Ecto neural progenitor cell (in vitro differentiated cells): ENCODE data around the gene NIM1K.
A peak's percentile ranks its signal among the peaks of the same experiment; 100 is the strongest.
"Not testable (repeated sequence)": the region's sequence is repeated elsewhere in the genome, so short reads cannot be mapped to it uniquely, and the experiment has no call there.

ENCODE experiments used
- DNase-seq: peaks from one replicate; pipeline ENCODE4 v3.0.0-alpha.2; 2018; ENCODE audit warnings: low spot score

NIM1K gene

DNA sequence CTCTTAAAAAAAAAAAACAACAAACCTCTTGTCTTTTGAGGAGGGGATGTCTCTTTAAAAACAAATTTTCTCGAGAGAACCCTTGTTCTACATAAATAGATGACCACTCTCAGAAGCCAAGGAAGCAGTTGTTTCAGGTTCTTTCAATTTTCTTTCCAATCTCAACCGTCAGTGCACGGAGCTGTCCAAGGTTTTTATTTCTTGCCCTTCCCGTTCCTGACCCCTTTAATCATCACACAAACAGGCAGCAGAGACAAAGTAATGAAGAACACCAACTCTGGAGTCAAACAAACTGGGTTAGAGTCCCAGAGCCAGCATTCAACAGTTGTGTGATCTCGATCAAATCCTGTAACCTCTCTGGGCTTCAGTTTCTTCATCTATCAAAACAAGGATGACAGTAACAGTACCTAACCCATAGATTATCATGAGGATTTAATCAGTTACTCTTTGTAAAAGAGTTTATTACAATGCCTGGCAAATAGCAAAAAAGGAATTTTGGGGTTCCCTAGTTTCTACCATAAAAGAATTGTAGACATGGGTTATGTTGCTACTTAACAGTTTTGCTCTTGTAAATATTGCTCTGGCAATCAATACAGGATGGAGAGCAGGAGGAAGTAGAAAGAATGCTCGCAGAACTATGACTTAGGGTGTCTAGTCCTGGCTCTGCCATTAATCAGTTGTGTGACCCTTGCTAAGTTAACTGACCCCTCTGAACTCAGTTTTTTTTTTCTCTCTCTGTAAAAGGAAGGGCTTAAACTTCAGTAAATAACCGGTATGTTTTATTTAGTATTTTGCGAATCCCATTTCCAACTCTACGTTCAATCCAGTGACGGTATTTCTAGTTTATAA lies 1.0 kb upstream of the NIM1K start:
- no peak for DNase-seq

DNA sequence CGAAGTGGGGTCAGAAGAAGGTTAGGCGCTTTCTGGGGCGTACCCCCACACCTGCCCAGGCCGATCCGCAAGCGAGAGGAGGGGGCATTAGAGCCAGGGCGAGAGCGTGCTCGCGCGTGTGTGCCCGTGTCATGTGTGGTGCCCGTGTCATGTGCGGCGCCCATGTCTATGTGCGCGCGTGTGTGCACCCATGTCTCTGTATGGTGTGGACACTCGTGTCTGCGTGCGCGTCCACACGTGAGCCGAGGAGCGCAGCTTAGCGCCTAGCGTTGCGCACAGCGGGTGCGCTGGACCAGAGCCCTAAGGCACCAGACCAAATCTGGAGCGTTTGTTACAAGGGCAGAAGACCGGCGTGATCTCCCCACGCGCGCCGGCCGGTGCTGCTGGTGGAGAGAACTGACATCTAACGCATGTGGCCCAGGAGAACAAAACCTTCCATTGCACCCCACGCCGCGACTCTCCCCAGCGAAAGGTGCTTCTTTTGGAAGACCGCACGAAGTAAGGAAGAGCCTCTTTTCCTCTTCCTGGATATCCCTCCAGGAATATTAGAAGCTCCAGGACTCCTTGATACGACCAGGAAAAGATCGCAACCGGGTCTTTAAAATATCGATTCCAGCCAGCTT lies 644 bp downstream of the NIM1K start:
- peak; percentile 53 for DNase-seq

GRCh38 chr5:43193181-43193893 lies 1.3 kb downstream of the NIM1K start:
- no peak for DNase-seq

DNA sequence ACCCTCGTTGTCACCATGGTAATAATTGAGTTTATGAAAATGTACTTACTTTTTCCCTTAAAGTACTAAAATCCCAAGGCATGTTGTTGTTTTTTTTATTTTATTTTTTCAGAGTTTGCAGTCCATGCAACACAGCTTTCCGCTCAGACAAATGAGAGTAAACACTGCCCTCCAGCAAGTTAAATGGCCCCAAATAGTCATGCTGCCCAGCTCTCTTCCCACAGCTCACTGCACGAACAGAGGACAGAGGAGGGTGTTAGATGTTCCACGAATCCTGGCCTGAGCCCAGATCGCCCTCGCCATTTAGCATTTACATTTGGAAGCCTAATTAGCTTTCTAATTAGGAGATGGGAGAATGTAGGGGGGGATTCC lies 1.9 kb downstream of the NIM1K start:
- no peak for DNase-seq

DNA sequence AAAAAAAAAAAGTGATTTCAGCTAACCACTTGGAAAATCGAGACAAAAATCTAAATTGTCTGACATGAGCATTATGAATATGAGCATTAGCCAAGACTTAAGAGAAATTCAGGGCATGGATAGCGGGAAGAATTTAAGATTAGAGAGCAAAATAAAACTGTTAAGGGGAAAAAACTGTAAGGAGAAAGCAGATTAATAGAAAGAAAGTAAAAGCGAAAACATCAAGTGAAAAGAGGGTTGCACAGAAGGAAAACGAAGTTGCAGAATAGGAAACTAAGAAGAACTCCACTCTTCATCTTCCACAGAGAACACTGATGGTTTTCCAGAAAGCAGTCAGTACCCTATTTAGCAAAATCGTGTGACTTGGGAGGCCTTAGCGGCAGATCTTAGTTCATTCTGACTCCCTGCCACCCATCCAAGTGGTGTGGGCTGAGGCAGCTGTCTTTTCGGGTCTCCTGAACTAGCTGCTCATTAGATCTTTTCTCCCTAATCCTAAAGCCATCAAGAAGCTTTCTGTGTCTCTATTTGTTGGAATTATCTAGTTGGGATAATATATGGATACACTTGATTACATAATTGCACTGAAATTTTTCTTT lies 3.7 kb downstream of the NIM1K start:
- no peak for DNase-seq

- no peak for DNase-seq
Observed at GRCh38 chr5:43197535-43197934, 5.5 kb downstream of the NIM1K start.

DNA sequence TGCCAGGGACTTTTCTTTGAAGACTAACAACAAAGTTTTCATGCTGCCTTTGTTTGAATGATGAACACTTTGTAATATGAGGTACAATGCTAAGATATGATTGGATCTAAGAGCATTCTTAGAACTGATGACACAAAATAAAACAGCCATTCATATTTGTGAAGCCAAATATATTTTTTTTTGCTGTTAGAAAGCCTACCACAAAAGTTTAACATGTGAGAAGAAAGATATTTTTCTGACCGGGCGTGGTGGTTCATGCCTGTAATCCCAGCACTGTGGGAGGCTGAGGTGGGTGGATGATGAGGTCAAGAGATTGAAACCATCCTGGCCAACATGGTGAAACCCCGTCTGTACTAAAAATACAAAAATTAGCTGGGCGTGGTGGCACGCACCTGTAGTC lies 9.4 kb downstream of the NIM1K start:
- not testable (repeated sequence) for DNase-seq

- no peak for DNase-seq
Observed at GRCh38 chr5:43202380-43202779, 10.4 kb downstream of the NIM1K start.

GRCh38 chr5:43203373-43203772 lies 11.3 kb downstream of the NIM1K start:
- DNase-seq = no peak

GRCh38 chr5:43204958-43205357 lies 12.9 kb downstream of the NIM1K start:
- no peak for DNase-seq

- no peak for DNase-seq
Observed at GRCh38 chr5:43207601-43208000, 15.6 kb downstream of the NIM1K start.

DNA sequence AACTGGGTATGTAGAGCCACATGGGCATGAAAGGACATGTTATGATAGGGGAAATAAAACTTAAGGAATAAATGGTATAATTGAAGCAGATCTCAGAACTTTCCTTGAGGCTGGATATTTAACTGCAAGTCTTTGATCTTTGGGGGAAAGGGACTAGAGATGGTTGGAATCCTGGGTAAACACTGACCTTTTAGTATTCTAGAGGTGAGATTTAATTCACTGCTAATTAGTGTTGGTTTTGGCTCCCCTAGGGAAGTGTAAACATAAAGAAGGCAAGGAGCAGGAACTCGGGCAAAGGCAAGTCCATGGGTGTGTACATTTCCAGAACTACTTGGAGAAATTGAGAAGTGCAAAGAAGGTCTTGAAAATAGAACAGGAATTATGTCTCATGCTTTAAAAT lies 16.6 kb downstream of the NIM1K start:
- DNase-seq = no peak

DNA sequence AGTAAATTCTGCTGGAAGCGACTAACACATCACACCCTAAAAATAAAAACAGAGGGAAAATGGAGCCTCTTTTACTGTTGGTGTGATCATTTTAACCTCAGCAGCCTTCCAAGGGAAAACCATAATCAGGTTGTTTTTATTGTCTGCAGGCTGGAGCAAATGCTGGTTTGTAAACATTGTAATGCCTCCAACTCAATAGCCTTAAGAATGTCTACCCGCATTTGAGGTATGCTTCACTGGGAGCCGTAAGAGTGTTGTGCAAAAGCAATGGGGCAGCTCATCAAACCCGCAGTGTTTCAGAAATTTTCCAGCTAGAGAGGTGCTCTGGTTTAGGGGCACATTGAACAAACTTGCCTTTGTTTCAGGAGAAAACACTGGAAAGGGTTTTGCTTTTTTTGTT lies 17.0 kb downstream of the NIM1K start:
- DNase-seq = no peak

GRCh38 chr5:43209833-43210232 lies 17.8 kb downstream of the NIM1K start:
- DNase-seq = no peak

DNA sequence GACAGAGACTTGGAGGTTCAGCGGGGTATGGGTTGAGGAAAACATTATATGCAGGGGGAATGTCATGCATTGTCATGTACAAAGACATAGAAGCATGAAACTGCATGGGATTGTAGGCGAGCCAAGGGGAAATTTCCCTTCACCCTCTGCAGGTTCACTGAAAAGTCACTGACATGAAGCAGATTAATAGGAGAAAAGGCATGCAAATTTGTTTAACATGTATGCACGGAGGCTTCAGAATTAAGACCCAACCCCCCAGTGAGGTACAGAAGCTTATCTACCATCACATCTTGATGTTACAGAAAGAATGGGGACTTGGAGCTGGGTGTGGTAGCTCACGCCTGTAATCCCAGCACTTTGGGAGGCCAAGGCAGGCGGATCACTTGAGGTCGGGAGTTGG lies 18.5 kb downstream of the NIM1K start:
- no peak for DNase-seq

- DNase-seq = no peak
Observed at GRCh38 chr5:43213951-43214350, 21.9 kb downstream of the NIM1K start.

- no peak for DNase-seq
Observed at GRCh38 chr5:43215073-43215631, 23.1 kb downstream of the NIM1K start.

DNA sequence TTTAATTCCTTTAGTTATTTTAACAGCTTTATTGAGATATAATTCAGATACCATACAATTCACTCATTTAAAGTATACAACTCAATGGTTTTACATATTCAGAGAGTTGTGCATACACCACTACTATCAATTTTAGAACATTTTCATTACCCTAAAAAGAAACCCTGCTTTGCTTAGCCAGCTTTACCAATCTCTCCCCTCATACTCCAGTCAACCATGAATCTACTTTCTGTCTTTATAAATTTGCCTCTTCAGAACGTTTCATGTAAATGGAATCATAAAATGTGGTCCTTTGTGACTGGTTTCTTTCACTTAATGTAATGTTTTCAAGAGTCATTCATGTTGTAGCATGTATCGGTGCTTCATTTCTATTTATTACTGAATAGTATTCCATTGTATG lies 24.9 kb downstream of the NIM1K start:
- DNase-seq = no peak

- DNase-seq = no peak
Observed at GRCh38 chr5:43219120-43219519, 27.1 kb downstream of the NIM1K start.

DNA sequence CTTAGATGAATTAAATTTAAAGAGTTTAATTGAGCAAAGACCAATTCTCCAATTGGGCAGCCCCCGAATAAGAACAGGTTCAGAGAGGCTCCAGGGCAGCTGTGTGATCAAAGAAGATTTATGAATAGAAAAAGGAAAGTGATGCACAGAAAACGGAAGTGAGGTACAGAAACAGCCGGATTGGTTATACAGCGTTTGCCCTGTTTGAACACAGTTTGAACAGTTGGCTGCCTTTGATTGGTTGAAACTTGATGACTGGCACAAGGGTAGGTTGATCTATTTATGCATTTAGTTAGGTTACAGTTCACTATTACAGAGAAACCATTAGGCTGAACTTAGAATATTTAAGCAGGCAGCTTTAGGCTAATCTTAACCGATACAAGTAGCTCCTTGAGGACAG lies 29.5 kb downstream of the NIM1K start:
- DNase-seq = no peak

GRCh38 chr5:43225649-43226245 lies 33.7 kb downstream of the NIM1K start:
- DNase-seq = no peak

- no peak for DNase-seq
Observed at GRCh38 chr5:43227655-43228054, 35.6 kb downstream of the NIM1K start.
